ENCODE measurements around the gene C9.
"Not testable (repeated sequence)": the region's sequence is repeated elsewhere in the genome, so short reads cannot be mapped to it uniquely, and the experiment has no call there.

The C9 gene

GRCh38 chr5:39319395-39319794 is 44.9 kb downstream of the C9 start:
- DNase-seq: no peak

GRCh38 chr5:39316464-39316863 is 47.8 kb downstream of the C9 start:
- DNase-seq: not testable (repeated sequence)

- DNase-seq: no peak
Measured at GRCh38 chr5:39315995-39316394, 48.3 kb downstream of the C9 start.

- no peak for DNase-seq
Measured at GRCh38 chr5:39314591-39314990, 49.7 kb downstream of the C9 start.

- no peak for DNase-seq
Measured at GRCh38 chr5:39309534-39309933, 54.8 kb downstream of the C9 start.

DNA sequence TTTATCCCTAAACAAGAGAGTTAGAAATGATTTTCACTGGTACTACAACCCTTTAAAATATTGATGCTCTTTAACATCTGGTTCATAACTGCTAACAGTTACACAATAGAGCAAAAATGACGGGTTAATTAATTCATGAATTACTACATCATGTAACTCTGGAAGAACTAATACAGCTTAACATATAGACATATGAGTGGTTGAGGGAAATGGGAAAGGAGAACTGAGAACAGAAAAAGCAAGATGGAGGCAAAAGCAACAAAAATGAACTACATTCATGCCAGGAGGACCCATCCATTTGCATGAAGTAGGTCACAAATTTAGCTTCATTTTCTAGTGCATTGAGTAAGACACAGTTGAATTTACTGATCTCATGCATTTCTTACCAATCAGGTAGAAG is 61.8 kb downstream of the C9 start:
- DNase-seq: no peak

- no peak for DNase-seq
Measured at GRCh38 chr5:39301406-39301805, 62.9 kb downstream of the C9 start.

- DNase-seq: no peak
Measured at GRCh38 chr5:39299962-39300361, 64.3 kb downstream of the C9 start.

DNA sequence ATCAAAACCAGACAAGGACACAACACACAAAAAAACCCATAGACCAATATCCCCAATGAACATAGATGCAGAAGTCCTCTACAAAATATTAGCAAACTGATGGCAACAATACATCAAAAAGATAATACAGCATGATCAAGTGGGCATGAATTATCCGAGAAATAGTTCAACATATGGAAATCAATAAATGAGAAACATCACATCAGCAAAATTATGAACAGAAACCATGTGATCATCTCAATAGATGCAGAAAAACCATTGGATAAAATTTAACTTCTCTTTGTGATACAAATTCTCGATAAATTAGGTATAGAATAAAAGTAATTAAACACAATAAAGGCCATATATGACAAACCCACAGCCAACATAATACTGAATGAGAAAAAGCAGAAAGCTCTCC is 69.6 kb downstream of the C9 start:
- no peak for DNase-seq

DNA sequence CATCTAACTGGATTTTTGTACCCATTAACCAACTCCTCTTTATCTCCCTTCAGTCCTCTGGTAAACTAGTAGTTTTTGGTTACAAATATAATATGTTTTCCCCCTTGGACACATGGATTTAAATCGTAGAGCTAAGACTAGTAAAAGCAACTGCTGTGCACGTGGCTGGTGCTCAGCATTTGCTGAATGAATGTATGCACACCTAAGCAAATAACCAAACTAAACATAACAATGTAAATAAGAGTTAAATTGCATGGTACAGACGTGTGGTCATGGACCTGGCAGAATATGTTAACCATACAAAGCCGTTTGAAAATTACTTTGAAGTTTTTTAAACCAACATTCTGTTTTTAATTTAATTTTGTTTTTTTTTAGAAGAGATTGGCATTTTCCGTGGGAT is 79.7 kb downstream of the C9 start:
- peak; percentile 26 to 59 for DNase-seq

DNA sequence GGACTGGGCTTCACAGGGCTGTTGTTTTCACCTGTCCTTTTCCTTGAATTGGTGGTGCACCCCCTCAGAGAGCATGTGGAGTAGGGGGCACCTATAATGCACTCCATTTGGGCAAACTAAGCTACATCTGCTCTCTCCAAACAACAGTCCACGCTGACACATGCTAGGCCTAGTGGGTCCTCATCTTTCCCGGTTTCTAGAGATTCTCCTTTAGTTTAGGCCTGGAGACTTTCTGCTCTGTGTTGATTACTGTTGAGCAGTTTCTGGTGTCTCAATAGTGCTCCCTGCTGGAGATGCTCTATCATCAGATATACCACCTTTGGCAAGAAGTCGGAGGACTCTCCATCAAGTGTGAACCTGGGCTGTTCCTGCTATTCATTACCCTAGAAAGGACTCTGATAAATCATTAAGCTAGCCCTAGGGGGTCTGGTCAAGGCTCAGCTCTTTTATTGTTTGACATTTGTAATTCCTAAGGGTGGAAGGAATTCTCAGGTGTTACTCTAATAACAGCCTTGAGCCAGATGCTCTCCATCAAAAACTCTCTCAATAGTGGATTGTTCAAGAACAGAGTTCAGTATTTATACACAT is 81.0 kb downstream of the C9 start:
- peak; percentile 46 to 52 for DNase-seq

DNA sequence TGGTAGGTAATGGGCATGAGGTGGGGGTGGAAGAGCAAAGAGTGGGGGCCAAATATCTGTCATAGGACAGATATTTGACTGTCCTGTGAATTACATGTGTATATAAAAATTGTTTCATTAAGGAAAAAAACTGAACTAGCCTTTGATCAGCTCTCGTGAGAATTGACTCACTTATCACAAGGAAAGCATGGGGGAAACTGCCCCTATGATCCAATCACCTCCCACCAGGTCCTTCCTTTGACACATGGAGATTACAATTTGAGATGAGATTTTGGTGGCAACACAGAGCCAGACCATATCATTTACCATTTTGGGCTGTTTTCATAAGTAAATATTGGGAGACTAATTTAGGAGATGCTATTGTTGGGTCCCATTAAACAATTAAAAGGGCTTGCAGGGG is 81.7 kb downstream of the C9 start:
- DNase-seq: peak in 1 of 2 experiments; percentile 21

DNA sequence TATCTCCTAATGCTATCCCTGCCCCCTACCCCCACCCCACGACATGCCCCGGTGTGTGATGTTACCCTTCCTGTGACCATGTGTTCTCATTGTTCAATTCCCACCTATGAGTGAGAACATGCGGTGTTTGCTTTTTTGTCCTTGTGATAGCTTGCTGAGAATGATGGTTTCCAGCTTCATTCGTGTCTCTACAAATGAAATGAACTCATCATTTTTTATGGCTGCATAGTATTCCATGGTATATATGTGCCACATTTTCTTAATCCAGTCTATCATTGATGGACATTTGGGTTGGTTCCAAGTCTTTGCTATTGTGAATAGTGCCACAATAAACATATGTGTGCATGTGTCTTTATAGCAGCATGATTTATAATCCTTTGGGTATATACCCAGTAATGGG is 88.4 kb downstream of the C9 start:
- DNase-seq: not testable (repeated sequence)

DNA sequence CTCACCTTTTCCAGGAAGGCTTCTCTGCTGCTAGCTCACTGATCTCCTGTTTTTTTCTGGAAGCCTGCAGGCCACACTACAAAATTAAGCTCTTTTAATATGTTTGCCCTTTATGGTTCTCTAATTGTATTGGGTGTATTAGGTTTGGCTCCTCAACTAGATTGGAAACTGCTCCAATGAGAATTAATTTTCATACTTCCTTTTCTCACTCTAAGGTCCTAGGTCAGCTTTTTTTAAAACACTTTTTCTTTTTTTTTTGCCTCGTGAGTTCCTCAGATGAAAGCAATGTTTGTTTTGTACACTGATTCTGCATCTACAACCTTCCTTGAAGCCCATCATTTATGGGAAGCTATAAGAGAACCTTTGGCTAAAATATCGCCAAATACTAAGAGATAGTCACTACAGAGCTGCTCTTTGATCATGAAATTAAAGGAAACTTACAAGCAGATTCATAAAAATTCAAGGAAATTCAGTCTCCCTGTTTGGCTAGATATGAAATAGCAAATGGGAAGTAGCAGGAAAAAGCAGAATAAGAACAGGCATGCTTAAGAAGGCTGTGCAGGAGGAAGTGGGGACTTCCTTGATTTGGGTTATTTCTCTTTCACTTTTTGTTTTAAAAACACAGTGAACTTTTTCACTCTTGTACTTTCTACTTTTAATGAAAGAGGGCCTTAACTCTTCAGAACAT is 89.8 kb downstream of the C9 start:
- no peak for DNase-seq

GRCh38 chr5:39273314-39273954 is 90.9 kb downstream of the C9 start:
- no peak for DNase-seq

DNA sequence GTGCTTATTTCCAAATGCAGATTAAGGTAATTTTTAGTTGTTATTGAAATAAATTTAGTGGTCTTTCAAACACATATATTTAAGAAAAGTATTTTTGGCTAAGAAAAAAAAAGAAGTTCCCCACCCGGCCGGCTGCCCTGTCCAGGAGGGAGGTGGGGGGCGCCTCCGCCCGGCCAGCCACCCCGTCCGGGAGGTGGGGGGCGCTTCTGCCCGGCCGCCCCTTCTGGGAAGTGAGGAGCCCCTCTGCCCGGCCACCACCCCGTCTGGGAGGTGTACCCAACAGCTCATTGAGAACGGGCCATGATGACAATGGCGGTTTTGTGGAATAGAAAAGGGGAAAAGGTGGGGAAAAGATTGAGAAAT is 91.4 kb downstream of the C9 start:
- DNase-seq: not testable (repeated sequence)

DNA sequence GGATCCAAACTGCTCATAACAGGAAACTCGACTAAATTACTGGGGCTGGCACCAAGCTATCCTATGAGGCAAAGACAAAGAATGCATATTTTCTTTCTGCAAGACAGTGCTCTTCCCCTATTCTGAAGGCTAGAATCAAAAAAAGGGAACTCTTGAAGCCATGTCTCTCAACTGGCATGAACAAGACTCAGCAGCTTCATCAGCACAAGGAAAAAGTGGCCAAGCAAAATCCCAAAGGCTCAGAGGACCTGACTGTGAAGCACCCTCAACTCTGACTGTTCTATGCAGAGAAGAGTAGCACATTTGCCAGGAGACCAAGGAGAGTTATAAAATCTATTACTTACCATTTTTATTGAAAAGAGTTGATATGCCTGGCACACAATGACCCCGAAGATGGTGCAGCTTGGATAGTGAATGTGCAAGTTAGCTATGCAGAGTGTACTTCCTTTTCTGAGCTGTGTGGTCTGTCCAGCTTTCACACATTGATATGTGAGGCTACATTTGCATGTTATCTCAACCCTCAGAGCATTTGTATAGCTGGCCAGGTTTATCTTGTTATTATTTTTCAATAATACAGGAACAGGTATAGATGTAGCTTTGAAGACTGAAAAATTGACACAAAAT is 94.0 kb downstream of the C9 start:
- DNase-seq: no peak

DNA sequence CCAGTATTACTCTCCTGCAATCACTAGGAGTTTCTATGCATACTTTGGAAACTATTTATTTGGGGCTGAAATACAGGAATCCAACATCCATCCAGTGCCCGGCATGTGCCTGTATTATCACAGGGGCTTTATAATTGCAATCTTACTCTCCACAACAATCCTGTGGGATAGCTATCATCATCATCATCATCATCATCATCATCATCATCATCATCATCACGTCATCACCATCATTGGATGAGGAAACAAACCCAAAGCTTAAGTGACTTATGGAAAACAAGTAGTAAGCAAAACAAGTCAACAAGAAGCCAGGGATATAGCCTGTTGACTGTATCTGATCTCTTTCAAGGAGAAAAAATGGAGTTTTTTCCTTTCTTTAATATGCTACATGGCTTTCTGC is 97.1 kb downstream of the C9 start:
- no peak for DNase-seq

DNA sequence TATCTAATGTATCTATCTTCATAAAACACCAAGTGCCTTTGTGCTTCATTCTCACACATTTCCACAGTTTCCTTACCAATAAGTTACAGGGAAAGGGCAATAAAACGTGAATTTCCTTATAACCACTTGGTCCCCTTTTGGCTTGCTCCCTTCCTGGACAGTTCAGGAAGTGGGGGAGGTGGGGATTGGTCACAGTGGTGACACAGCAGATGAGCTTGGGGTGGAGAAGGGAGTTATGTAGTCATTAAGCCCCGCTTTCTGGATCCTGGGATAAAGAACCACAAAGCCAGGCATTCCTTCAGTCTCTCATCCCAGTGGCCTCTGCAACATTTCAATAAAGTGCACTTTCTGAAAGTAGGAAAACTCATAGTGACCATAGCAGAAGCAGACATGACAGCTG is 97.9 kb downstream of the C9 start:
- no peak for DNase-seq

- DNase-seq: no peak
Measured at GRCh38 chr5:39264528-39264927, 99.8 kb downstream of the C9 start.

- no peak for DNase-seq
Measured at GRCh38 chr5:39262981-39263380, 101.3 kb downstream of the C9 start.

DNA sequence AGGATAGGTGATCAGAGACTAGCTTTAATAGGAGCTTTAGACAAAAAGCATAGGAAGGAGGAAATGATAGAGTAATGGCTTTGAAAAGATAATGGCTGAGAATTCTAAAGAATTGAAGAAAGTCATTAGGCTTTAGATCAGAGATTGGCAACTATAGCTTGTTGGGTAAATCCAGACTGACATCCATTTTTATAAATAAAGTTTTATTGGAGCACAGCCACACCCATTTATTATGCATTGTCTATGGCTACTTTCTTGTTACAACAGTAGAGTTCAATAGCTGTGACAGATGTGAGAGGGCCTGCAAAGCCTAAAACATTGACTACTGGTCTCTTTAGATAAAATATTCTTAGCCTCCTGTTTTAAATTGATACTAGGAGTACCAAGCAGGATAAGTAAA is 104.2 kb downstream of the C9 start:
- no peak for DNase-seq

- DNase-seq: no peak
Measured at GRCh38 chr5:39257554-39257953, 106.7 kb downstream of the C9 start.

Data from NCI-H1930 (cell line).